Ascending aorta (tissue), 2 donors: Measurements from ENCODE around the gene EIF2S2. TPM values are rescaled to one million over a fixed set of nuclear protein-coding genes. Genes with fewer than 3 reads are reported as not detected.

Experiments used
- DNase-seq, 2 donors: peaks; one replicate each; pipeline ENCODE4 v3.0.0-alpha.2; 2019; ENCODE audit warnings: low spot score in 2 of 2
- H3K27ac ChIP-seq, 2 donors: fragments of 200-600 bp; sonication (generic); one replicate each; pipeline ENCODE4 v1.5.1; 2016 to 2017; ENCODE audit warnings: mild to moderate bottlenecking in 1 of 2
- H3K27me3 ChIP-seq: fragments of 200-600 bp; sonication (generic); one replicate; pipeline ENCODE4 v1.5.1; 2017
- H3K36me3 ChIP-seq, 2 donors: fragments of 200-600 bp; sonication (generic); one replicate each; pipeline ENCODE4 v1.5.1; 2016
- H3K4me1 ChIP-seq, 2 donors: fragments of 200-600 bp; sonication (generic); one replicate each; pipeline ENCODE4 v1.5.1; 2016 to 2017; ENCODE audit warnings: mild to moderate bottlenecking in 1 of 2
- H3K4me3 ChIP-seq, 2 donors: fragments of 200-600 bp; sonication (generic); one replicate each; pipeline ENCODE4 v1.5.1; 2016 to 2017; ENCODE audit warnings: mild to moderate bottlenecking in 1 of 2
- H3K9me3 ChIP-seq, 2 donors: fragments of 200-600 bp; sonication (generic); one replicate each; pipeline ENCODE4 v1.5.1; 2016
- CTCF ChIP-seq, 3 experiments: fragments of 200-600 bp in 2 of 3; fragments of 450-650 bp in 1 of 3; sonication (generic) in 2 of 3; IDR thresholded peaks; one replicate each; pipeline ENCODE4 v1.5.1; 2016 to 2019; ENCODE audit warnings: antibody characterized with exemption in 3 of 3, mild to moderate bottlenecking in 1 of 3, moderate library complexity in 1 of 3
- intact Hi-C: fragments of 100-400 bp; cut with DNase I; formaldehyde crosslinking; loops from one replicate; pipeline ENCODE4 v1.15.1; 2023
- total RNA-seq: library from RNA; depleted of rRNA; stranded (reverse); fragments of >200 nt; gene quantifications from one replicate; pipeline ENCODE4 v1.1.0, GENCODE V29; 2016

Gene EIF2S2
- total RNA-seq, 1 donor from 2014 or later, result 19.3 TPM

GRCh38 chr20:34089655-34090345, 22.2 kb downstream of the EIF2S2 start:
- DNase-seq, result peak in 1 of 2 donors; percentile 37
- no peaks in the 10 kb centered on the region for H3K4me1 ChIP-seq
- H3K4me3 ChIP-seq, result no peak overlapping the region
- intact Hi-C loops, result no loop called here
- TF ChIP-seq CTCF (IDR thresholded peaks at IDR 0.05), result no peak
- H3K36me3 ChIP-seq, result peaks cover 50 to 85% of the 10 kb centered on the region in 2 donors
- H3K9me3 ChIP-seq, result no peaks in the 10 kb centered on the region
- H3K27ac ChIP-seq, result peak overlapping the region in 1 of 2 donors; percentile 6
- H3K27me3 ChIP-seq, result no peaks in the 10 kb centered on the region

GRCh38 chr20:34089175-34089479, 22.9 kb downstream of the EIF2S2 start:
- no peaks in the 10 kb centered on the region for H3K9me3 ChIP-seq
- TF ChIP-seq CTCF (IDR thresholded peaks at IDR 0.05), result no peak
- intact Hi-C loops, result no loop called here
- no peak overlapping the region for H3K4me3 ChIP-seq
- no peak overlapping the region for H3K27ac ChIP-seq
- no peaks in the 10 kb centered on the region for H3K27me3 ChIP-seq
- H3K4me1 ChIP-seq, result no peaks in the 10 kb centered on the region
- H3K36me3 ChIP-seq, result peaks cover 46 to 85% of the 10 kb centered on the region in 2 donors
- DNase-seq, result no peak

- no peaks in the 10 kb centered on the region for H3K9me3 ChIP-seq
- peaks cover 0 to under 1% of the 10 kb centered on the region in 2 donors for H3K4me1 ChIP-seq
- H3K27ac ChIP-seq, result no peak overlapping the region
- H3K4me3 ChIP-seq, result no peak overlapping the region
- no peak for TF ChIP-seq CTCF (IDR thresholded peaks at IDR 0.05)
- intact Hi-C loops, result no loop called here
- peak in 1 of 2 donors; percentile 52 for DNase-seq
- H3K27me3 ChIP-seq, result no peaks in the 10 kb centered on the region
- peaks cover 42 to 82% of the 10 kb centered on the region in 2 donors for H3K36me3 ChIP-seq
Measured at GRCh38 chr20:34088305-34089174, 23.5 kb downstream of the EIF2S2 start.

GRCh38 chr20:34085544-34086040, 26.5 kb downstream of the EIF2S2 start:
- no peak for TF ChIP-seq CTCF (IDR thresholded peaks at IDR 0.05)
- intact Hi-C loops, result no loop called here
- no peak for DNase-seq
- H3K4me1 ChIP-seq, result peaks cover 0 to 6% of the 10 kb centered on the region in 2 donors
- H3K27me3 ChIP-seq, result no peaks in the 10 kb centered on the region
- H3K9me3 ChIP-seq, result no peaks in the 10 kb centered on the region
- H3K27ac ChIP-seq, result no peak overlapping the region
- H3K4me3 ChIP-seq, result no peak overlapping the region
- H3K36me3 ChIP-seq, result peaks cover 38 to 66% of the 10 kb centered on the region in 2 donors

GRCh38 chr20:34084227-34084923, 27.7 kb downstream of the EIF2S2 start:
- DNase-seq, result peak in 1 of 2 donors; percentile 30
- H3K27ac ChIP-seq, result peak overlapping the region; percentile 54 to 76
- no peak overlapping the region for H3K4me3 ChIP-seq
- no peak for TF ChIP-seq CTCF (IDR thresholded peaks at IDR 0.05)
- H3K27me3 ChIP-seq, result no peaks in the 10 kb centered on the region
- H3K4me1 ChIP-seq, result peaks cover 0 to 6% of the 10 kb centered on the region in 2 donors
- intact Hi-C loops, result no loop called here
- H3K9me3 ChIP-seq, result no peaks in the 10 kb centered on the region
- H3K36me3 ChIP-seq, result peaks cover 39 to 66% of the 10 kb centered on the region in 2 donors
